GM12872 (cell line): Measurements from ENCODE around the gene XKR3.

ENCODE experiments used
- TF ChIP-seq, protein P1 (sequence below): IDR thresholded peaks from 3 replicates; pipeline ENCODE4 v1.5.1; 2011; ENCODE audit warnings: low read depth, mild to moderate bottlenecking, low read length, moderate library complexity; ENCODE audit not compliant: insufficient read depth

XKR3 gene

GRCh38 chr22:16781764-16782329, 43.4 kb downstream of the XKR3 start:
- TF ChIP-seq, protein P1, sequence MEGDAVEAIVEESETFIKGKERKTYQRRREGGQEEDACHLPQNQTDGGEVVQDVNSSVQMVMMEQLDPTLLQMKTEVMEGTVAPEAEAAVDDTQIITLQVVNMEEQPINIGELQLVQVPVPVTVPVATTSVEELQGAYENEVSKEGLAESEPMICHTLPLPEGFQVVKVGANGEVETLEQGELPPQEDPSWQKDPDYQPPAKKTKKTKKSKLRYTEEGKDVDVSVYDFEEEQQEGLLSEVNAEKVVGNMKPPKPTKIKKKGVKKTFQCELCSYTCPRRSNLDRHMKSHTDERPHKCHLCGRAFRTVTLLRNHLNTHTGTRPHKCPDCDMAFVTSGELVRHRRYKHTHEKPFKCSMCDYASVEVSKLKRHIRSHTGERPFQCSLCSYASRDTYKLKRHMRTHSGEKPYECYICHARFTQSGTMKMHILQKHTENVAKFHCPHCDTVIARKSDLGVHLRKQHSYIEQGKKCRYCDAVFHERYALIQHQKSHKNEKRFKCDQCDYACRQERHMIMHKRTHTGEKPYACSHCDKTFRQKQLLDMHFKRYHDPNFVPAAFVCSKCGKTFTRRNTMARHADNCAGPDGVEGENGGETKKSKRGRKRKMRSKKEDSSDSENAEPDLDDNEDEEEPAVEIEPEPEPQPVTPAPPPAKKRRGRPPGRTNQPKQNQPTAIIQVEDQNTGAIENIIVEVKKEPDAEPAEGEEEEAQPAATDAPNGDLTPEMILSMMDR, result no peak

GRCh38 chr22:16781074-16781763, 44.0 kb downstream of the XKR3 start:
- TF ChIP-seq, protein P1, result no peak

DNA sequence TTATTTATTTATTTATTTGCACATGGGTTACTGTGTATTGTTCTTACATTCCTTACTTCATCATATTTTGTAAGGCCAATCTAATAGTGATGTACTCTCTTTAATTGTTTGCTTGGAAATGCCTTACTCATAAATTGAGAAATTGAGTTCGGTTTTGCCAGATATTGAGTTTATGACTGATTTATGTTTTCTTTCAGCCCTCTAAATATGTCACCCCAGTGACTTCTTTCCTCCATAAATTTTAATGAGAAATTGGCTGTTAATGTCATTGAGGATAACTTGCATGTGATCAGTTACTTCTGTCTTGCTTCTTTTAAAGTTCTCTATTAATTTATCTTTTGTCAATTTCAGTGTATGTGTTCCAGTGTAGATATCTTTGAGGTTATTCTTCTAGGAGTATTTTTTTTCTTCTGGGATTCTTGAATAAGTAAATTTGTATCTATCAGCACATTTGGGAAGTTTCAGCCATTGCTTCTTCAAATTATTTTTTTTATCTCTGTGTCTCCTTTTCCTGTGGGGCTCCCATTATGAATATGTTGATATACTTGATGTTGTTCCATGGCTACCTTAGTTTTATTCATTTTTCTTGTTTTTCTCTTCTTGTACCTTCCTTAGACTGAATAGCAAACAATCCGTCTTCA, 47.8 kb downstream of the XKR3 start:
- TF ChIP-seq, protein P1, result no peak

- TF ChIP-seq, protein P1, result no peak
Observed at GRCh38 chr22:16776080-16776479, 49.1 kb downstream of the XKR3 start.

GRCh38 chr22:16774911-16775500, 50.2 kb downstream of the XKR3 start:
- TF ChIP-seq, protein P1, result no peak
